HepG2 (cell line): ENCODE results near the gene USP9Y. TPM values are rescaled to one million over a fixed set of nuclear protein-coding genes. Genes with fewer than 3 reads are reported as not detected.

Experiments used
- CBFB ChIP-seq: sonication (generic); formaldehyde crosslinking; IDR thresholded peaks from 2 replicates; pipeline ENCODE4 v1.4.0; 2020; ENCODE audit warnings: missing genetic modification reagents
- HOXD1 ChIP-seq: sonication (generic); formaldehyde crosslinking; IDR thresholded peaks from 2 replicates; pipeline ENCODE4 v1.5.0; 2020; ENCODE audit warnings: missing genetic modification reagents
- POLR2AphosphoS5 ChIP-seq: IDR thresholded peaks from 2 replicates; pipeline ENCODE4 v1.6.1; 2012; ENCODE audit warnings: low read depth, low read length
- SRF ChIP-seq: IDR thresholded peaks from 2 replicates; pipeline ENCODE4 v1.6.1; 2011; ENCODE audit warnings: mild to moderate bottlenecking, low read depth, low read length, moderate library complexity
- ZNF331 ChIP-seq: sonication (generic); formaldehyde crosslinking; IDR thresholded peaks from 2 replicates; pipeline ENCODE4 v1.4.0; 2020; ENCODE audit warnings: missing genetic modification reagents
- ZNF512B ChIP-seq: sonication (generic); formaldehyde crosslinking; IDR thresholded peaks from 2 replicates; pipeline ENCODE4 v1.5.1; 2020; ENCODE audit warnings: missing genetic modification reagents, mild to moderate bottlenecking, borderline replicate concordance
- ZNF780A ChIP-seq: sonication (generic); formaldehyde crosslinking; IDR thresholded peaks from 2 replicates; pipeline ENCODE4 v1.8.0; 2022; ENCODE audit warnings: mild to moderate bottlenecking, missing genetic modification reagents, moderate library complexity
- polyA plus RNA-seq, 8 experiments: library from polyadenylated mRNA; depleted of rRNA in 3 of 8; stranded (reverse) in 7 of 8; unstranded in 1 of 8; fragments of >200 nt; fragmentation: Illumina TruSeq in 4 of 8; extraction: Trizol in 4 of 8; gene quantifications; 2 replicates each; pipeline versions ENCODE4 v1.2.1 to v1.2.3, GENCODE V29; 2011 to 2016; ENCODE audit warnings: low read depth in 4 of 8, missing spikeins in 1 of 8, mixed read lengths in 1 of 8; ENCODE audit not compliant: insufficient read depth in 1 of 8
- total RNA-seq, 5 experiments: library from RNA; depleted of rRNA; stranded (reverse); fragments of >200 nt; fragmentation: Illumina TruSeq; extraction: Trizol; gene quantifications; 2 replicates each; pipeline ENCODE4 v1.2.3, GENCODE V29; 2016; ENCODE audit warnings: low read depth in 1 of 5
- TF ChIP-seq, protein P1 (sequence below): fragments of 450-650 bp; IDR thresholded peaks from 2 replicates; pipeline ENCODE4 v1.6.1; 2017; ENCODE audit warnings: mild to moderate bottlenecking
- TF ChIP-seq, protein P2 (sequence below): sonication (generic); formaldehyde crosslinking; IDR thresholded peaks from 2 replicates; pipeline ENCODE4 v1.4.0; 2020; ENCODE audit warnings: mild to moderate bottlenecking, missing genetic modification reagents

USP9Y gene
- total and polyA plus RNA-seq, 2 of the 13 experiments (the other 11 are each of a cell fraction or from before 2014, with no cell fraction given): 14.6 to 41.9 TPM

DNA sequence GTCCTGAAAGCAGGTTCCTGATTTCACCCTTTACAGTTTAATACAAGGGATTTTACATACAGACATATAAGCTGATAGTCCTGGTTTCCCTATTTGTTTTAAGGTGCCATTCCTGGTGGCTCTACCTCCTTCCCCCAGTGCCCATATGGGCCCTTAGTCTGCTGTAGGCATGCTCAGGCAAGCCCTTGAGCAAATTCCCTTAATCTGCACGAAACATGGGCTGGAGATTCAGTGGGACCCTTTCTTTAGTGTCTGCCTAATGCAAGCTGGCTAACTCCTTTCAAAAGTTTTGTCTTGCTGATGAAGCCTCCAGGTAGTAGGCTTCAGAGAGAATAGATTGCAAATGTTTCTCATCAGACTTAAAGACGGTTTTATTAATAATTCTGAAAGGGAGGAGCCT lies 22.9 kb upstream of the USP9Y start (continued):
- TF ChIP-seq, protein P1, sequence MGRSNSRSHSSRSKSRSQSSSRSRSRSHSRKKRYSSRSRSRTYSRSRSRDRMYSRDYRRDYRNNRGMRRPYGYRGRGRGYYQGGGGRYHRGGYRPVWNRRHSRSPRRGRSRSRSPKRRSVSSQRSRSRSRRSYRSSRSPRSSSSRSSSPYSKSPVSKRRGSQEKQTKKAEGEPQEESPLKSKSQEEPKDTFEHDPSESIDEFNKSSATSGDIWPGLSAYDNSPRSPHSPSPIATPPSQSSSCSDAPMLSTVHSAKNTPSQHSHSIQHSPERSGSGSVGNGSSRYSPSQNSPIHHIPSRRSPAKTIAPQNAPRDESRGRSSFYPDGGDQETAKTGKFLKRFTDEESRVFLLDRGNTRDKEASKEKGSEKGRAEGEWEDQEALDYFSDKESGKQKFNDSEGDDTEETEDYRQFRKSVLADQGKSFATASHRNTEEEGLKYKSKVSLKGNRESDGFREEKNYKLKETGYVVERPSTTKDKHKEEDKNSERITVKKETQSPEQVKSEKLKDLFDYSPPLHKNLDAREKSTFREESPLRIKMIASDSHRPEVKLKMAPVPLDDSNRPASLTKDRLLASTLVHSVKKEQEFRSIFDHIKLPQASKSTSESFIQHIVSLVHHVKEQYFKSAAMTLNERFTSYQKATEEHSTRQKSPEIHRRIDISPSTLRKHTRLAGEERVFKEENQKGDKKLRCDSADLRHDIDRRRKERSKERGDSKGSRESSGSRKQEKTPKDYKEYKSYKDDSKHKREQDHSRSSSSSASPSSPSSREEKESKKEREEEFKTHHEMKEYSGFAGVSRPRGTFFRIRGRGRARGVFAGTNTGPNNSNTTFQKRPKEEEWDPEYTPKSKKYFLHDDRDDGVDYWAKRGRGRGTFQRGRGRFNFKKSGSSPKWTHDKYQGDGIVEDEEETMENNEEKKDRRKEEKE: no peak
- TF ChIP-seq POLR2AphosphoS5 (no peak), CBFB (CRISPR knock-in tag) (no peak), SRF (no peak), ZNF331 (CRISPR knock-in tag) (no peak), ZNF780A (CRISPR knock-in tag) (no peak), ZNF512B (CRISPR knock-in tag) (no peak), HOXD1 (CRISPR knock-in tag) (no peak)
- TF ChIP-seq, protein P2, sequence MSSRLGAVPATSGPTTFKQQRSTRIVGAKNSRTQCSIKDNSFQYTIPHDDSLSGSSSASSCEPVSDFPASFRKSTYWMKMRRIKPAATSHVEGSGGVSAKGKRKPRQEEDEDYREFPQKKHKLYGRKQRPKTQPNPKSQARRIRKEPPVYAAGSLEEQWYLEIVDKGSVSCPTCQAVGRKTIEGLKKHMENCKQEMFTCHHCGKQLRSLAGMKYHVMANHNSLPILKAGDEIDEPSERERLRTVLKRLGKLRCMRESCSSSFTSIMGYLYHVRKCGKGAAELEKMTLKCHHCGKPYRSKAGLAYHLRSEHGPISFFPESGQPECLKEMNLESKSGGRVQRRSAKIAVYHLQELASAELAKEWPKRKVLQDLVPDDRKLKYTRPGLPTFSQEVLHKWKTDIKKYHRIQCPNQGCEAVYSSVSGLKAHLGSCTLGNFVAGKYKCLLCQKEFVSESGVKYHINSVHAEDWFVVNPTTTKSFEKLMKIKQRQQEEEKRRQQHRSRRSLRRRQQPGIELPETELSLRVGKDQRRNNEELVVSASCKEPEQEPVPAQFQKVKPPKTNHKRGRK (CRISPR knock-in tag): no peak
